HepG2 (cell line): ENCODE measurements around the gene KCNMA1. TPM values are rescaled to one million over a fixed set of nuclear protein-coding genes. Genes with fewer than 3 reads are reported as not detected.
"Not testable (repeated sequence)": the region's sequence is repeated elsewhere in the genome, so short reads cannot be mapped to it uniquely, and the experiment has no call there.

ENCODE experiments used
- ATAC-seq: fragments of 200-7000 bp; cut with Tn5 transposase; 3 replicates; pipeline ENCODE4 v1.9.1; 2020; ENCODE audit warnings: mild to moderate bottlenecking, moderate library complexity
- BruUV-seq: library from RNA; stranded (reverse); fragments of 400-500 nt; replicated peaks from 2 replicates; lab custom pipeline; 2021; lab: Mats Ljungman, UMichigan
- CTCF ChIA-PET: fragments of 300-600 bp; formaldehyde crosslinking; extraction: SDS; loops from one replicate; lab custom pipeline; 2021; ENCODE audit warnings: low total read pairs, inconsistent platforms, low intra/inter-chr PET ratio; lab: Yijun Ruan, JAX
- POLR2A ChIA-PET: fragments of 350-600 bp; sonication (Branson Sonifier 250); formaldehyde crosslinking; loops from one replicate; lab custom pipeline; 2020; ENCODE audit warnings: antibody characterized with exemption, inconsistent platforms; lab: Yijun Ruan, JAX
- DNase-seq: peaks from one replicate; pipeline ENCODE4 v3.0.0-alpha.2; 2015; ENCODE audit warnings: low spot score
- FAIRE-seq: peaks from 3 replicates; lab custom pipeline; 2011; peaks lifted over from hg19 to GRCh38; lab: Jason Lieb, UNC
- H2AFZ ChIP-seq: one replicate; pipeline ENCODE4 v1.6.1; 2011; ENCODE audit warnings: low read length, inconsistent platforms
- H3K27ac ChIP-seq: fragments of 300-600 bp; 3 replicates; pipeline ENCODE4 v1.8.0; 2011; ENCODE audit warnings: mixed run types, mild to moderate bottlenecking, mixed read lengths, low read length, inconsistent platforms; ENCODE audit not compliant: insufficient read depth; ENCODE audit errors: extremely low read length
- H3K27me3 ChIP-seq, 2 experiments: fragments of 200-600 bp in 1 of 2; 2 replicates in 1 of 2; 3 replicates in 1 of 2; pipeline versions ENCODE4 v1.6.0 to v1.8.0; 2011; ENCODE audit warnings: low read length in 2 of 2, mild to moderate bottlenecking in 2 of 2, moderate library complexity in 2 of 2, inconsistent platforms in 1 of 2; ENCODE audit not compliant: insufficient read depth in 2 of 2, control insufficient read depth in 1 of 2
- H3K36me3 ChIP-seq, 2 experiments: fragments of 200-600 bp in 1 of 2; replicated peaks in 1 of 2; 2 replicates in 1 of 2; 3 replicates in 1 of 2; pipeline versions ENCODE4 v1.5.1 to v1.8.0; 2011; ENCODE audit warnings: low read length in 2 of 2, inconsistent platforms in 1 of 2; ENCODE audit not compliant: insufficient read depth in 2 of 2, control insufficient read depth in 1 of 2
- H3K4me1 ChIP-seq: 2 replicates; pipeline ENCODE4 v1.5.1; 2012; ENCODE audit warnings: low read length, inconsistent platforms; ENCODE audit not compliant: insufficient read depth
- H3K4me2 ChIP-seq: 2 replicates; pipeline ENCODE4 v1.6.0; 2011; ENCODE audit warnings: low read depth, low read length, inconsistent platforms
- H3K4me3 ChIP-seq, 3 experiments: fragments of 200-600 bp in 1 of 3; sonication (generic), shearing (Covaris generic) in 1 of 3; replicated peaks in 1 of 3; 2 replicates each; pipeline ENCODE4 v1.5.1; 2011 to 2016; ENCODE audit warnings: low read length in 3 of 3, inconsistent platforms in 2 of 3, low read depth in 2 of 3, mild to moderate bottlenecking in 2 of 3, control low read depth in 1 of 3, mixed read lengths in 1 of 3; ENCODE audit not compliant: insufficient read depth in 1 of 3
- H3K79me2 ChIP-seq: one replicate; pipeline ENCODE4 v1.6.1; 2011; ENCODE audit warnings: low read length, inconsistent platforms; ENCODE audit not compliant: insufficient read depth
- H3K9ac ChIP-seq: 2 replicates; pipeline ENCODE4 v1.6.0; 2011; ENCODE audit warnings: mild to moderate bottlenecking, low read depth, low read length, inconsistent platforms; ENCODE audit not compliant: insufficient read depth
- H3K9me3 ChIP-seq: 2 replicates; pipeline ENCODE4 v1.5.1; 2012; ENCODE audit warnings: mild to moderate bottlenecking, low read length
- H4K20me1 ChIP-seq: 2 replicates; pipeline ENCODE4 v1.6.0; 2011; ENCODE audit warnings: inconsistent platforms, mild to moderate bottlenecking, low read length, moderate library complexity; ENCODE audit not compliant: insufficient read depth
- CSRNP1 ChIP-seq: sonication (generic); formaldehyde crosslinking; IDR thresholded peaks from 2 replicates; pipeline ENCODE4 v1.8.1; 2023; ENCODE audit warnings: mild to moderate bottlenecking, missing genetic modification reagents
- ZNF652 ChIP-seq: IDR thresholded peaks from 2 replicates; pipeline ENCODE4 v1.6.1; 2016; ENCODE audit warnings: low read depth, borderline replicate concordance
- WGBS: methylation state at CpG from one replicate; pipeline ENCODE4 v1.1.6; 2017; ENCODE audit warnings: low lambda C conversion rate; 5-methylcytosine and 5-hydroxymethylcytosine counted together
- in situ Hi-C: cut with HindIII; loops from 2 replicates; pipeline ENCODE4 v1.10.0; 2017; ENCODE audit warnings: low pct_unique_long_range_greater_than_20kb; ENCODE audit not compliant: extremely low pct_ligation_motif_present
- intact Hi-C: fragments of 100-400 bp; cut with micrococcal nuclease; formaldehyde crosslinking; loops from one replicate; pipeline ENCODE4 v1.10.0; 2022; ENCODE audit not compliant: unreplicated experiment
- polyA plus RNA-seq, 8 experiments: library from polyadenylated mRNA; depleted of rRNA in 3 of 8; stranded (reverse) in 7 of 8; unstranded in 1 of 8; fragments of >200 nt; fragmentation: Illumina TruSeq in 4 of 8; extraction: Trizol in 4 of 8; gene quantifications; 2 replicates each; pipeline versions ENCODE4 v1.2.1 to v1.2.3, GENCODE V29; 2011 to 2016; ENCODE audit warnings: low read depth in 4 of 8, missing spikeins in 1 of 8, mixed read lengths in 1 of 8; ENCODE audit not compliant: insufficient read depth in 1 of 8
- total RNA-seq, 5 experiments: library from RNA; depleted of rRNA; stranded (reverse); fragments of >200 nt; fragmentation: Illumina TruSeq; extraction: Trizol; gene quantifications; 2 replicates each; pipeline ENCODE4 v1.2.3, GENCODE V29; 2016; ENCODE audit warnings: low read depth in 1 of 5

Gene KCNMA1
- total and polyA plus RNA-seq, 2 of the 13 experiments (the other 11 are each of a cell fraction or from before 2014, with no cell fraction given) = 0.02 TPM; not detected in 1

DNA sequence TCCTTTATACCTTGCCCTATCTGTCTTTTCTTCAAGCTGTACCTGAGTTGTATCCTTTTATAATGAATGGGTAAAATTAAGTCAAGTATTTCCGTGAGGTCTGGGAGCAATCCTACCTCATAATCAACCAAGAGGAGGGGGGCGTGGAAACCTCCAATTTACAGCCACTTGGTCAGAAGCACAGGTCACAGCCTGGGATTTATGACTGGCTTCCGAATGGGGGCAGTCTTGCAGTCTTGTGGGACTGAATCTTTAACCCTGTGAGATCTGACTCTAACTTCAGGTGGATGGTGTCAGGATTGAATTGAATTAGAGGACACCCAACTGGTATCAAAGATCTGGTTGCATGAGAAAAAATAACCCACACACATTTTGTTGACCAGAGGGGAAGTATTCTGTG is 23.5 kb upstream of the KCNMA1 start:
- H3K9me3 ChIP-seq = no peaks in the 10 kb centered on the region
- H3K9ac ChIP-seq = no peak overlapping the region
- H3K36me3 ChIP-seq = no peaks in the 10 kb centered on the region
- H3K27me3 ChIP-seq = peaks cover 0 to 3% of the 10 kb centered on the region in 2 experiments; a peak in 1 of 5 replicates
- no peak overlapping the region for H3K4me2 ChIP-seq
- no peak overlapping the region for H3K27ac ChIP-seq
- no TSS peak for BruUV-seq
- intact Hi-C loops = no loop called here
- ChIA-PET CTCF (no interaction called here), POLR2A (no interaction called here)
- no peaks in the 10 kb centered on the region for H4K20me1 ChIP-seq
- ATAC-seq = no peak
- no peak for DNase-seq
- H3K4me1 ChIP-seq = no peaks in the 10 kb centered on the region
- in situ Hi-C loops = no loop called here
- TF ChIP-seq CSRNP1 (CRISPR knock-in tag) (no peak), ZNF652 (CRISPR knock-in tag) (peak; percentile 53; the same call in 1 of the 2 replicates)
- no peak overlapping the region for H2AFZ ChIP-seq
- H3K4me3 ChIP-seq = no peak overlapping the region
- WGBS = 5% methylated on average over 3 of the region's 3 CpGs
- FAIRE-seq = no peak
- H3K79me2 ChIP-seq = no peaks in the 10 kb centered on the region

GRCh38 chr10:77659046-77659670 is 21.6 kb upstream of the KCNMA1 start:
- H2AFZ ChIP-seq, H3K9me3 ChIP-seq, H3K9ac ChIP-seq, H3K79me2 ChIP-seq, H3K4me3 ChIP-seq, H3K36me3 ChIP-seq, in situ Hi-C loops, intact Hi-C loops, H3K27ac ChIP-seq, POLR2A ChIA-PET, H3K4me1 ChIP-seq, H3K4me2 ChIP-seq, H4K20me1 ChIP-seq, BruUV-seq, ATAC-seq, H3K27me3 ChIP-seq, FAIRE-seq, CTCF ChIA-PET, DNase-seq: not testable (repeated sequence)
- WGBS = 50% methylated on average over 3 of the region's 3 CpGs
